GM18909 (cell line): ENCODE data around the gene SPEF2.

Experiments used
- ATAC-seq: cut with Tn5 transposase; IDR thresholded peaks from one replicate; pipeline ENCODE4 v1.9.1; 2021; ENCODE audit warnings: mild to moderate bottlenecking; ENCODE audit not compliant: unreplicated experiment, poor library complexity

The SPEF2 gene

DNA sequence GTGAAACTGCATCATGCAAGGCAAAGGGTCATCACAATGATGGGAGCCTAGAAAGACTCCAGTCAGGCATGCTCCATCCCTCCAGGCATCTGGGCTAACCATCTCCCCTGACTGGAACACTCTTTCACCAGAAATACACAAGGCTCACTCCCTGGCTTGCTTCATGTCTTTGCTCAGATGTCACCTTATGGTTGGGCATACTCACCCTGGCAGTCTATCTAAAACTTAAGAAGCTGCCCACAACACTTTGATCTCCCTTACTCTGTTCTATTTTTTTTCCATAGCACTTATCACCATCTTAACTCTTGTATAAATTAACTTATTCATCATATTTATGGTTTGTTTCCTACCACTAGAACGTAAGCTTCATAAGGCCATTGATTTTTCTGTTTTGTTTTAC, 90.0 kb downstream of the SPEF2 start:
- no peak for ATAC-seq

DNA sequence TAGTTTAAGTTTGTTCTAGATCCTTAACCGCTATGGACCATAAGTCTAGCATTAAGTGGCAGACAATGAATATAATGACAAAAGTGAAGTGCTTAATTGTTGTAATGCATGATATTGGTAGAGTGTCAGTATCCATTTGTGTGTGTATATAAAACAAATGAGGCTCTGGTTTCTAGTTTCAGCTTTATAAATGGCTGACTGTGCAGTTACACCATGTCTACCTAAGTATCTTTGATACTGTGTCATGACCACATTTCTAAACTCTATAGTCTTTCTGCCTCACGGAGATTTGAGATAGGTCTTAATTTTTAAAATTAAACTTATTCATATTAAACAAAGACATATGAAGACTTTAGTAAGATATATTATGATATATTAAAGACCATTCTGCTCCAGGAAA, 92.0 kb downstream of the SPEF2 start:
- ATAC-seq: no peak

DNA sequence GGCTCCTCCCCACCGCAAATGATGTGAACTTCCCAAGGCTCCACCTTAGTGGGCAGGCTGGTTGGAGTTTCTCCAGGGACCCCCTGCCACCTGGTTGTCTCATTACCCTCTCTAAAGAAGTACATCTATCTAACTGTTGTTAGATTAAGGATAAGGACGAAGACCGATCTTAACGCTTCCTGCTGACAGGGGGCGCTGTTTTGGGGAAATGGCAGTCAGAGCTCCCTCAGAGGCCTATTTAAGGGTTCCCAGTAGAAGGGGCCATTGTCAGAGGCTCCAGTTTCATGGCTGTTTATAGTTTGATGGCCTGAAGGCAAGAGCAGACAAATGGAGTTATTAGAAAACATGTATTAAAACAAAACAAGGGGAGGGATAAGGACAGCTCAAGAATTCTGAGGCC, 100.1 kb downstream of the SPEF2 start:
- ATAC-seq: no peak

DNA sequence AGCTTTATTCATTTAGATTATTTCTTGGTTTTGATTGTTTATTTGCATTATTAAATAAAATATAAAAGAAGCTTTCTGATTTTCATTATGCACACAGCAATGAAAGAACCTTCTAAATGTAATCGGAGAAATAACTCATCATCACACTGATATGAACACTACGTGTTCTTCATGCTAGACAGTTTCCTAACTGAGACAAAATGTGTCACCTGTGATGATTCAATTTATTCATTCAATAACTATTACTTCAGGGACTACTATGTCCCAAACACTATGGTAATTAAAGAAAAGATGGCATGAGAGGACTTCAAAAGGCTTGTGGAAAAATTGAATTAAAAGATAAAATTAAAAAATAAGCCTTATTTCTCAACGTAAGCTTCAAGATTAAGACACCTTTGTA, 118.1 kb downstream of the SPEF2 start:
- ATAC-seq: no peak

DNA sequence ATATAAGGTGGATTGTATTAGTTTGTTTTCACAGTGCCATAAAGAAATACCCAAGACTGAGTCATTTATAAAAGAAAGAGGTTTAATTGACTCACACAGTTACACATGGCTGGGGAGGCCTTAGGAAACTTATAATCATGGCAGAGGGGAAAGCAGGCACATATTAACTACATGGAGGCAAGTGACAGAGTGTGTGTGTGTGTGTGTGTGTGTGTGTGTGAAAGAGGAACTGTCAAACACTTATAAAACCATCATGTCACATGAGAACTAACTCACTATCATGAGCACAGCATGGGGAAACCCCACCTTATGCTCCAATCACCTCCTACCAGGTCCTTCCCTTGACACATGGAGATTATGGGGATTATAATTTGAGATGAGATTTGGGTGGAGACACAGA, 118.6 kb downstream of the SPEF2 start:
- ATAC-seq: no peak

DNA sequence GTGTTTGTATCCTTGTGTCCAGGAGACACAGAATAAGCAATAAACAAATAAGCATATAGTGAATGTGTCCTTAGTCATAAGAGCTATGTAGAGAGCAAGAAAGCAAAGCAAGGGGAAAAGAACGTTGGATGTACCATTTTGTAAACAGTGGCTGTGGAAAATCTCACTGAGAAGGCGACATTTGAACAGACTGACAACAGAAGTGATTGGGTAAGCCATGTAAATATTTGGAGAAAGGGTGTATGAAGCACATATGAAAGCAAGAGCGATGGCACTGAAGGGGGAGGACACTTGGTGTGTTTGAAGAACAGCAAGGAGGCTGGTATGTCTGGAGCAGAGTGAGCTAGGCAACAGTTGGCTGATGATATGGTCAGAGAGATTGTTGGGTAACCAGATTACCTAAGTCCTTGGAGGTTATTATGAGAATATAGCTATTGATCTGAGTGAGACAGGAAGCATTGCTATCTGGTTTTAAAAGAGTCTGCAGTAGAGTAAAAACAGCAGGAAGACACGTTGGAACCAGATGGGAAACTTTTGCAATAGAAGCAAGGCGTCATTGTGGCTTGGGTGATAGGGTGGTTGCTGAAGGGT, 123.6 kb downstream of the SPEF2 start:
- ATAC-seq: no peak

DNA sequence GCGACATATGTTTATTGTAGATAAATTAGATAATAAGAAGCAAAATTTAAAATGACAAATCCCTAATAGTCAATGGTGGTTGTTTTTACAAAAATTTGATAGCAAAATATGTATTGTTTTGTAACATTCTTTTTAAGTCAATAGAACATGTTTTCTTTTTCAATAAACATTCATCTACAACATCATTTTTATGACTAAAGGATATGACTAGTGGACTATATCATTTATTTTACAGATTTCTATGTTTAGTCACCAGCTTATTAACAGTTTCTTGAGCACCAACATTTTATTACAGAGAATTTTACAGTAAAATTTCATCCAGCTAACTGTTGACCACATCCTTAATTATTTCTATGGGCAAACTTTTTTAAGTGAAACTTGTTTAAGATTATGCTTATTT, 124.3 kb downstream of the SPEF2 start:
- no peak for ATAC-seq

DNA sequence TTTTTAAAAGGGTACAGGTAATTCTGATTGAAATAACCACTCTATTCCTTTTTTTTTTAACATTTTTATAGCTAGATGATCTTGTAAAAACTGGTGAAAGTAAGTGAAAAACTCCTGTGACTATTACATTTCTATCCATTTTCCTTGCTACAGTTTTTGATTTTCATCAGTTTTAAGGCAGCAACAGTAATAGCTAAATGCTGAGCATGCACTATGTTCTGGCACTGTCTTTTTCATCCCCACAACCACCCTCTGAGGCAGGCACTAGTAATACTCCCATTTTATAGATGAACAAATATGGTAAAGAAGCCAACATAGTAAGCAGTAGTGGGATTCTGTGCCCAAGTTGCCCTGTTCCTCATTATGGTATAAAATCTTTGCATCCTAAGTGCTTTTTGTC, 126.0 kb downstream of the SPEF2 start:
- no peak for ATAC-seq

DNA sequence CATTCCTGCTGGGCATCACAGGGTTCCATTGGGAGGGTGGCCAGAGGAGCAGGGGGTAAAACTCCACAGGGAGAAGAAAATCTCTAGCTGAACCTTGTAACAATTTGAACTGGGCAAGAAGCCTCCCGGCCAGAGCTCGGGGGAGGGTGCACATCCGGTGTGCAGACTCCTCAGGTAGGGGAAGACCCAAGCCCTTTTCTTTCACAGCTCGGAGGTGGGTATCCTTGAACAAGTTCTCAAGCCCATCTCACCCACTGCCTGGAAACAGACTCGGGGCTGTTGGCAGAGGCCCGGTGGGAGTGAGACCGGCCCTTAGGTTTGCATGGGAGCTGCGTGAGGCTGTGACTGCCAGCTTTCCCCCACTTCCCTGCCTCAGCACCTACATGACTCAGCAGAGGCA, 127.5 kb downstream of the SPEF2 start:
- no peak for ATAC-seq

DNA sequence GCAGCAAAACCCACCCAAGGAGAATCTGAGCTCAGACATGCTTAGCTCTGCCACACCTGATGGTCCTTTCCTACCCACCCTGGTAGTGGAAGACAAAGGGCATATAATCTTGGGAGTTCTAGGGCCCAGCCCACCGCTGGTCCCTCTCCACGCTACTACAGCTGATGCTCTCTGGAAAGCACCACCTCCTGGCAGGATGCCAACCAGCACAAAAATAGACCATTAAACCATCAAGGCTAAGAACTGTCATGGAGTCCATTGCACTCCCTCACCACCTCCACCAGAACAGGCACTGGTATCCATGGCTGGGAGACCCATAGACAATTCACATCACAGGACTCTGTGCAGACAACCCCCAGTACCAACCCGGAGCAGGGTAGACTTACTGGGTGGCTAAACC, 128.0 kb downstream of the SPEF2 start:
- ATAC-seq: no peak

DNA sequence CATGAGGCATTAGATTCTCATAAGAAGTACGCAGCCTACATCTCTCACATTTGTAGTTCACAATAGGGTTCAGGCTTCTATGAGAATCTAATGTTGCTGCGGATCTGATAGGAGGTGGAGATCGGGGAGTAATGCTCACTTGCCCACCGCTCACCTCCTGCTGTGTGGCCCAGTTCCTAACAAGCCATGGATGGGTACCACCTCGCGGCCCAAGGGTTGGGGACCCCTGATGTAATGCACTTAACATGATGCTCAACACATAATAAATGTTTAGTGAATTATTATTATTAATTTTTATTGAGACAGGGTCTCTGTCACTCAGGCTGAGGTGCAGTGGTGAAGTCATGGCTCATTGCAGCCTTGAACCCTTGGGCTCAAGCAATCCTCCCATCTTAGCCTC, 134.3 kb downstream of the SPEF2 start:
- ATAC-seq: no peak

DNA sequence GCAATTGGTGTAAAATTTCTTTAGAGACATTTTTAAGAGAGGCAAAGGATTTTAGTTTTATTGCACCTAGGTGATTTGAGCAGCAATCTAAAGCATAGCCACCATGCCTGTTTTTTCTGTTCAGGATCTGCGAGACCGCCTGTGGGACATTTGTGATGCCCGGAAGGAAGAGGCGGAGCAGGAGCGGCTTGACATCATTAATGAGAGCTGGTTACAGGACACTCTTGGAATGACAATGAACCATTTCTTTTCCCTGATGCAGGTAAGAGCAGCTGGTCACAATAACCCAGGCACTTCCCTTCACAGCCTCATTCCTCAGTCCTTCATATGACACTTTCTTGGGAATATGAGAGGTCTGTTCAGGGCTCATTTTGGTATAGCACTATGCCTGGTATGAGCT, 135.8 kb downstream of the SPEF2 start:
- ATAC-seq: no peak

DNA sequence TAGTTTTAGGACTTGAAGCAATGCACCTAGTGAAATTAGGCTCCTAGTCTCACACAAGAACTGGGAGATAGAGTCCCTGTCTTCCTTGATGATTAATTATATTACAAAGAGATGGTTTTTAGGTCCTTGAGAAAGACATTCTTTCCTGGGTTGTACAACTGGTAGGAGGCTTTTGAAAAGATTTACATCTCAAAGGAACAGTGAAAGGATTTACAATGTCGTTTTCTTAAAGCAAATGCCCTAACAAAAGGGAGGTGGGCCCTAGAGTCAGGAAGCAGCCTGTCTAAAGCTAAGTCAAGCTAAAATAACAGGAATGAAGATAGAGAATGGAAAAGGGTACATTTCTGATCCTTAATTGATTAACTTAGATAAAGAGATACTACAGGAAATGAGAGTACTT, 136.8 kb downstream of the SPEF2 start:
- ATAC-seq: no peak

DNA sequence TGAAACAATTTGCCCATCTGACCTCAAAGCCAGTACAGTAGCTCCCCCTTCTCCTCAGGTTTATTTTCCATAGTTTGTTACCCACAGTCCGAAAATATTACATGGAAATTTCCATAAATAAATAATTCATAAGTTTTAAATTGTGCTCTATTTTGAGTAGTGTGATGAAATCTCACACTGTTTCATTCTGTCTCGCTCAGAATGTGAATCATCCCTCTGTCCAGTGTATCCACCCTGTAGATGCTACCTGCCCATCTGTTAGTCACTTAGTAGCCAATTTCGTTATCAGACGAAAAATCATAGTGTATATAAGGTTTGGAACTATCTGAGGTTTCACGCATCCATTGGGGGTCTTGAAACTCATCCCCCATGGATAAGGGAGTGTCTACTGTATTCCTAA, 138.3 kb downstream of the SPEF2 start:
- no peak for ATAC-seq

DNA sequence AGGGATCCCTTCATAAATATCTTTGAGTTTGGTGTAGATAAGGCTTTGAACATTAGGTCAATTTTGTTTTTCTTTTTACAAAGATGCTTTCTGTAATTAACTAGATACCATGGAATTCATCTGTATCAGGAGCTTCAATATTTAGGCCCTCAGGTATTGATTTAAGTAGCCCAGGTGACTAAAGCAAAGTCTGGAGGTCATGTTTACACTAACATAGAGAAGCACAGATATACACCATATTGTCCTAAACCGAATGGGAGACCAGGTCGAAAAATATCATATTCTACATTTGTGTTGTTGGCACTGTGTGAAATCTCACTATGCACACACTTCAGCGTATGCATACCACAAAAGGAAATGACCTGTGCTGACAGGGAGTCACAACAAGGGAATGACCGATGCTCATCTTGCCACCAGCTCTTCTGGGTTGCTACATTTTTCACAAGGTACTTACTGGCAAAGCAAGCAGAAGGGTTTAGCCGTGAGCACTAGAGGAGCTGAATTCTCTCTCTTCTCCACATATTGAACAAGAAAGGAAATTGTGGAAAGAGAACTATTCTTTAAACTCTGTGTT, 140.6 kb downstream of the SPEF2 start:
- no peak for ATAC-seq

DNA sequence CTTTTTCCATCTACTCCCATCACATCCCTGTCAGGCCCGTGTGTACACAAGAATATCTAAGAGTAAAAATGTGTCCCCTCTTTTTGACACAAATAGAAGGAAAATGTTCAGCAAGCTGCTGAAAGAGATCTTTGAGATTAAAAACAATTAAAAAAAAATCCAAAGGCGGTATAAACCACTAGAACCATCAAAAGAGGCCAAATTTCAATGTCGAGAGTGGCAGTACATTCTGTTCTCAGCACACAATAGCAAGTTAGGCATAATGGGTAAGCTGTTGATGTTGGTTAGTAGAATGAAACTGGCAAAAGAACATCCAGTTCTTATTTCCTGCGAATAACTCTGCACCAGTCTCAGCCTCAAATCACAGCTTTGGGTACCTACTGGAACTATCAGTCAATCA, 143.9 kb downstream of the SPEF2 start:
- ATAC-seq: no peak

DNA sequence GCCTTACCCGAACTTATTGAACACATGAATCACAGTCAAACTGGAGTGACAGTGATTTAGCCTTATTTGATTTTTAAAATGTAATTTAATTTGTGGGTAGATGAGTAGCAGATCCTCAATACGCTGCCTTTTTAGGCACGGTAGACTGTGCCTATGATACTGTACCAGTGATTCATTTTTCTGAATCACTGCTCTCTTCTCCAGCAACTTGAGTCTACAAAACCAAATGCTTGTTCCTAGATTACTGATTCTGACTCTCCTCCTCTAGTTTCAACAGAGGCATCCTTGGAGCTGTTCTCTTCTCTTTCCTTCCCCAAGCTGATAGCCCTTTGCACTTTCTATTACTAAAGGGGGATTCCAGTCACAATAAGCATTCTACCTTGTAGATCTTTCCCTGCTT, 144.7 kb downstream of the SPEF2 start:
- ATAC-seq: no peak

DNA sequence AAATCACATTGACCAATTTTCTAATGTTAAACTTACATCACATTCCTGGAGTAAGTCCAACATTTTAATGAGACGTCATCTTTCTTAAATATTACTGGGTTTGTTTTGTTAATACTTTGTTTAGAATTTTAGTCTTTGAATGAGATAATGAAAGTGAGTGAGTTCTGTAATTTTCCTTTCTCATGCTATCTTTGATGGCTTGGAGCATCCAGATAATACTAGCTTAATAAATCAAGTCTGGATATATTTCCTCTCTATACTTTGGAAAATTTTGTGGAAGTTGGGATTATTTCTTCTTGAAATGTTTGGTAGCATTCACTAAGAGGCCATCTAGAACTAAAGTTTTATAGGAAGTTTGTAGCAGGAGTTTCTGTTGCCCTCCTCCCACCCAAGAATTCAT, 148.3 kb downstream of the SPEF2 start:
- ATAC-seq: no peak

DNA sequence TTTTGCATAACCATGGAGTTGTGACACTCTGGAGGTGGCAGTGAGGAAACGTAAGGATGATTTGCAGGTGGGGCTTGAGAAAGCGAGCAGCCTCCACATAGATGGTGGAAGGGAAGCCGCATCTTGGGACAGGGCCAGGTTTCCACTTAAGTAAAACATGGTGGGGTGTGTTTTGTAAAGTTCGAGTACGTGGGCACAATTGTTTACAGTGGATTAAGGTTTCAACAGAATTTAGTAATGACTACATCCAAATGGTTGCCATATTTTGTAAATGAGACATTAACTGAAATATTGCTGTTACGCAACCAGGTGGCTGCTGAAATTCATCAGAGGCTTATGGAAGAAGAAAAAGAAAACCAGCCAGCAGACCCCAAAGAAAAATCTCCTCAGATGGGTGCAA, 153.6 kb downstream of the SPEF2 start:
- no peak for ATAC-seq

DNA sequence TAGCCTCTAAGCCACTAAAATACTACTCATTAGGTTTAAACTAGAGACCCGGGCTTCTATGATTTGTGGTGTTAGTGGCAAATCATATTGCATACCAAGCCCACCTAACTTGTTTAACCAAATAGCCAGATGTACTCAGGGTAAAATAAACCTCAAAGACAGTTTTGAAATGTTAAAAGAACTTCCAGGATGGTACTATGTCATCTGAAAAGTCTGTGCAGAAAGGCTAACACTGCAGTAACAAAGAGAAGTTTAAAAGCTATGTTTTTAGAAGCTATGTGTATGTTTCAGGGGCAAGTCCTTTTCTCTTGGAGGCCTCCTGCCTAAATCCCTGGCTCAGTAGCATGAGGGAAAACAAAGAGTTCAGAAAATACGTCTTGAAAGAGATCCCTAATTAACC, 154.2 kb downstream of the SPEF2 start:
- ATAC-seq: no peak

DNA sequence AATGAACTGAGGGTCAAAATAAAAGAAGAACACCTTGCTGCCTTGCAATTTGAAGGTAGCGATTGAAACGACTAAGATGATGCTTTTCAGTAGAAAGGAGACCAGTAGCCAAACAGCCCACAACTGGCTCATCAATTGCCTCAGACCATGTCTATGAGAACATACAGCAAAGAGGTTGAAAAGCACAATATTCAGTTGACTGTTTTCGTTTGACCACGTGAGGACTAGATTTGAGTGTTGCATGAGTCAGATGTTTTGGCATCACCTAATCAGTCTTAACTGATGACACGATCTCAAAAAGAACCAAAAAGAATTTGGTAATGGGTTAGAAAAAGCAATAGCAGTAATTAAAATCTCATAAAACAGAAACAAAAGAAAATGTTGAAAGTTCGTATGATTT, 156.3 kb downstream of the SPEF2 start:
- no peak for ATAC-seq

DNA sequence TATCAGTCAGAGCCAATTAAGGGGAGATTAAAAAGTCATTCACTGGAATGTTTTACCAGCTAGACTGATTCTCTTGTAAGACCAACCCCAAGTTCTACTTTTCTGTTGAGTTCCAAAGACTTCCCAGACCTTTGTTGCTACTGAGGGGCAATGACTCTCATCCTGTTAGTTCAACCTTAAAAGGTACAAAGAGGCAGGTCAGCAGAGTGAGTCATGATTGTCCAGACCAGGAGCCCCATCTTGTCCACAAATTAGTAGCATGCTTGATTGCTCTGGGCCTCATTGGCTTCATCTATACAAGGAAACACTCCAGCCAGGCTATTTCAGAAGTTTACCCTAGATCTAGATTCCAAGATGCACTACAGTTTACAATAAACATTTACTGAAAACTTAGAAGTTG, 159.1 kb downstream of the SPEF2 start:
- no peak for ATAC-seq
